Mammary epithelial cell (primary cell): ENCODE results near the gene SLC25A28.

Source experiments
- CTCF ChIP-seq, 2 donors: IDR thresholded peaks in 1 of 2; conservative IDR thresholded peaks in 1 of 2; 2 replicates each; pipeline ENCODE4 v1.5.1; 2011 to 2012; ENCODE audit warnings: inconsistent platforms in 2 of 2, low read length in 2 of 2, mild to moderate bottlenecking in 2 of 2, control low read depth in 1 of 2, low read depth in 1 of 2; ENCODE audit not compliant: insufficient read depth in 1 of 2; ENCODE audit errors: extremely low read depth in 1 of 2
- EZH2 ChIP-seq: IDR thresholded peaks from 2 replicates; pipeline ENCODE4 v1.6.1; 2012; ENCODE audit warnings: low read length, inconsistent platforms, borderline replicate concordance

- TF ChIP-seq CTCF (conservative IDR thresholded peaks at IDR 0.05 in 1 of 2, IDR thresholded peaks at IDR 0.05 in 1 of 2; ENCODE audit: extremely low read depth in 1 of 2, insufficient read depth in 1 of 2, low read depth in 1 of 2, low read length in 2 of 2) (no peak), EZH2 (no peak)
Measured at GRCh38 chr10:99565166-99565565, 55.1 kb downstream of the SLC25A28 start.
